H7 (cell line): ENCODE results near the gene MSH3. TPM values are rescaled to one million over a fixed set of nuclear protein-coding genes. Genes with fewer than 3 reads are reported as not detected.

ENCODE experiments used
- DNase-seq: peaks from one replicate; pipeline ENCODE4 v3.0.0; 2012
- H3K27me3 ChIP-seq: 2 replicates; pipeline ENCODE4 v1.6.0; 2011; ENCODE audit warnings: mild to moderate bottlenecking, low read length; ENCODE audit not compliant: control insufficient read depth, insufficient read depth
- H3K36me3 ChIP-seq: replicated peaks from 2 replicates; pipeline ENCODE4 v1.5.1; 2011; ENCODE audit warnings: low read length; ENCODE audit not compliant: control insufficient read depth, insufficient read depth
- H3K4me3 ChIP-seq: 2 replicates; pipeline ENCODE4 v1.5.1; 2011; ENCODE audit warnings: low read depth, mild to moderate bottlenecking, control low read depth, low read length, moderate library complexity; ENCODE audit not compliant: insufficient read depth
- total RNA-seq: library from RNA; depleted of rRNA; stranded (reverse); fragments of >200 nt; shearing (Covaris generic); gene quantifications from 2 replicates; pipeline ENCODE4 v1.2.3, GENCODE V29; 2014; rRNA removed

Gene MSH3
- total RNA-seq, 1 experiment from 2014 or later, result 10.1 TPM

DNA sequence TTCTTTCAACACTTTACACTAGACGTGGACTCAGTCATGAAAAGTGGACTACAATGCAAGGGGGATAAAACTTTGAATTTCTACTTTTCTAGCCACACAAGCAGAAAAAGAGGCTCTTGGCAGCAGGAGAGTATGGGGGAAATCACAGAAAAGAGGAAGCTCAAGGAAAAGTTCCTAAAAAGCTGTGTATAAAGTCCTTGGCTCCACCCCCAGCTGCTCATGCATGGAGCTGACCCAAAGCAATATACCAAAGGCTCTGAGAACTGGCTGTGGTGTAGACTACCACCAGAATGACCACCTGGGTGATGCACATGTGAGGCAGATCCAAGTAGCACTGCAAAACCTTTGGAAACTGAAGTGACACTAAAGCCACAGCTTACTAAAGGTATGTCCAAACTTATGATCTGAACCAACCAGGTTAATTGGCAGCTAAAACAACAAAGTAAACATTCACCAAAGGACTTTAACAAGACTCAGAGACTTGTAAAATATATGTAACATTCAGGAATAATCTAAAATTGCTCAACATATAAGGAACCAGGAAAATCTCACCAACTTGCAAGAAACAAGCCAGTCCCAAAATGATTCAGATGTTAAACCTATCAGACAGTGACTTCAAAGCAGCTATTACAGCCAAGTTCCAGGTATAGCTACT lies 250.2 kb downstream of the MSH3 start:
- DNase-seq, result no peak
- H3K27me3 ChIP-seq, result no peaks in the 10 kb centered on the region
- H3K36me3 ChIP-seq, result no peaks in the 10 kb centered on the region
- no peak overlapping the region for H3K4me3 ChIP-seq

DNA sequence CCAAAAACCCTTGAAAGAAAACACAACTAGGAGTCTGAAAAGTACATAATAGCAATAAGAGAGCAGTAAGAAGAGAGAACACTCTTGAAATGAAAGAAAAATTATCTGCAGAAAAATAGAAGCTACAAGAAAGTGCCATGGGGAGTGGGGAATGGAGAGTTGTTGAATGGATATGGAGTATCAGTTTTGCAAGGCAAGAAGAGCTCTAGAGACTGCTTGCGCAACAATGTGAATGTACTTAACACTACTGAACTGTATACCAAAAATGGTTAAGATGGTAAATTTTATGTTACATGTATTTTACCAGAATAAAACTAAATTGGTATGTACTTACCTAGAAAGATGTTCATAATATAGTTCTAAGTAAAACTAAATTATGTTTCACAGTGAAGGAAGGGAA lies 251.0 kb downstream of the MSH3 start:
- Histone ChIP-seq H3K36me3 (no peaks in the 10 kb centered on the region), H3K4me3 (no peak overlapping the region), H3K27me3 (no peaks in the 10 kb centered on the region)
- DNase-seq, result no peak

DNA sequence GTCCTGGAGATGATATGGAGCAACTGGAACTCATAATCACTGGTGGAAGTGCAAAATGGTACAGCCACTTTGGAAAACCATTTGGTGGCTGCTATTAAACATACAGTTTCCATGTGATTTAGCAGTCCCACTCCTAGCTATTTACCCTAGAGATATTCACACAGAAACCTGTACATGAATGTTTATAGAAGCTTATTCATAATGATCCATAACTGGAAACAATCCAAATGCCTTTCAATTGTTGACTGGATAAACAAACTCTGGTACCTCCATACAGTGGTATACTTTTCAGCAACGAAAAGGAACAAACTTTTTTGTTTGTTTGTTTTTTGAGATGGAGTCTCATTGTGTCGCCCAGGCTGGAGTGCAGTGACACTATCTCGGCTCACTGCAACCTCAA lies 258.0 kb downstream of the MSH3 start:
- Histone ChIP-seq H3K27me3 (no peaks in the 10 kb centered on the region), H3K36me3 (no peaks in the 10 kb centered on the region), H3K4me3 (no peak overlapping the region)
- no peak for DNase-seq

DNA sequence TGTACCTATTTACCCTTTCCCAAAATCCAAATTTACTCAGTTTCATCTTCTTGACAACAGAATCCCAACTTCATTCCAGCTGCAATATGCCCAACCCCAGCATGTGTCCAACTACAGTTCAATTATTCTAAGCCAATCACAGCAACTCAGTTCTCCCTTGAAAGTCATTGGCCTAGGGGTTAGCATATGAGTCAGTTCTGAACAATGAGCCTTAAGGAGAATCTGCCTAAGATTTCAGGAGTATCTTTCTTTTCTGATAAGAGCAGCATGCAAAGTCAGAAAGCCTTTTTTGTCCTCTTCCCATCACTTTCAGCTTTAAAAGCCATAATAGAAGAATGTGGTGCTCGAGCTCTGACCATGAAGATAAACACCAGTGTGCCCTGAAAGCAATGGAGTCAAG lies 261.3 kb downstream of the MSH3 start:
- no peak for DNase-seq
- Histone ChIP-seq H3K36me3 (no peaks in the 10 kb centered on the region), H3K4me3 (no peak overlapping the region), H3K27me3 (no peaks in the 10 kb centered on the region)

DNA sequence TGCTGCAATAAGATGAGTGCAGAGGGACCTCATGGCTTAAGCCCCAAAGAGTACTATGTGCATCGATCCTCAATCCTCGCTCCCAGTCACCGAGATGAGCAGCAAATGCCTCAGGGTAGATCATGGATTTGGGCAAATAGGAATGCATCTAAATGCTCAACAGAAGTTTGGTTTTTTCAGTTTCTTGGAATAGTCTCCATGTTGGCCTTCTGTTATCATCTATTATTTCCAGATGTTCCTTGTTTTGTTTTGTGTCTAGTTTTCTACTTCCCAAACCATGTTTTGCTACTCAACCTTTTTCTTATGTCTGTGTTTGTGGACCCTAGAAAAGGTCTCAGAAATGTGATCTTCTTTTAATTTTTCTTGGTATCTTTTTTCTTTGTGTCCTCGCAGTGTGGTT lies 262.2 kb downstream of the MSH3 start:
- no peaks in the 10 kb centered on the region for H3K36me3 ChIP-seq
- H3K4me3 ChIP-seq, result no peak overlapping the region
- DNase-seq, result no peak
- H3K27me3 ChIP-seq, result no peaks in the 10 kb centered on the region

DNA sequence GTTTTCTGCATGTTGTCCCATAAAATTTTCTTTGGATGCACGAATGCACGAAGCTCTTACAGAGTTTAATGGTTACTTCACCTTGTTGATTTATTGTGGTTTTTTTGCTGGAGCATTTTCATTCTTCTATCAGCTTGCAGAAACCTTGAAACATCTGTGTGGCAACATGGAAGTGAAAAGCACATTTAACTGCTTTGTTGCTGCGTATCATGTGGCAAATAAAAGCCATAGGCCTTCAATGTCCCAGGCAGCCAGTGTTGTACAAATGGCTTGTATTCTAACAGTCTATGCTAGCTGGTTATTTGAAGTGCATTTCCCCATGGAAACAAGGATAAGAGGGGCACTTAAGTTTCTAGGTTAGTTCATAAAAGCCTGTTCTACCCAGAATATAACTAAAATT lies 263.2 kb downstream of the MSH3 start:
- Histone ChIP-seq H3K27me3 (no peaks in the 10 kb centered on the region), H3K4me3 (no peak overlapping the region), H3K36me3 (no peaks in the 10 kb centered on the region)
- no peak for DNase-seq

DNA sequence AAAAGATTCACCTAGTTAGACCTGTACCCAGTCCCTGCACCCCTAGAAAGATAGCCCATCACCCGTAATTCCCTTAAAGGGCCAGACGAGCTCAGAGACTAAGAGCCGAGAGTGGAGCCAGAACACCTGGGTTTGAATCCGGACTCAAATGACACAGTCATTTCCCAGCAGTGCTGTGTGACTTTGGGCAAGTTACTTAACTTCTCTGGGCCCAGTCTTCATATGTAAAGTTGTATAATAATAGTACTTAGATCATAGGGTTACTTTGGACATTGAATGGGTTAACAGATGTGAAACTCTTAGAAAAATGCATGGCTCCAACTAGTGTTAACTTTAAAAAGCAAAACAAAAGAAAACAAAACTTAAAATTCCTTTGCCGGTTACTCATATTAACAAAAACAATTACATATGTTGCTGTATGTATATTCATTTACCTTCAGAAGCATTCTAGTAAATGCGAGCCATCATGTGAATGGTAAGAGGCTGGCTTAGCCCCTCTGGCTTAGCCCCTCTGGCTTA lies 265.3 kb downstream of the MSH3 start:
- DNase-seq, result no peak
- no peaks in the 10 kb centered on the region for H3K27me3 ChIP-seq
- H3K4me3 ChIP-seq, result no peak overlapping the region
- no peaks in the 10 kb centered on the region for H3K36me3 ChIP-seq

DNA sequence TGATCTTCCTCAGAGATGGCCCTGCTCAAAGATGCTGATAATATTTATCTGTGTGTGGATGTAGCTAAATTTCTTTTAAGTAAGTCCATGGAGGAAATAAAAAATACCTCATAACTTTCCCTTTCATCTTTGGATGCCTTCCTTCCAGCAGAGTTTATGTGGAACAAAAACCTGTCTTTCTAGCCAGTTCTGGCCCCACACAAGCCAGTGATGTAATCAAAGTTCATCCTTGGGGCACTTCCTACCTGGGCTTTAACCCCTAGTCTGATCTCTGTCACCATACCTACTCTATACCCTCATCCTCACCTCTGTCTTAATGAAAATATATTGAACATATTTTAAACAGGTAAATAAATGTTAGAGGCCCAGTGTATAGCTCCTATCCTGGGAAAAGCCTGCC lies 265.9 kb downstream of the MSH3 start:
- H3K4me3 ChIP-seq, result no peak overlapping the region
- DNase-seq, result no peak
- no peaks in the 10 kb centered on the region for H3K36me3 ChIP-seq
- H3K27me3 ChIP-seq, result no peaks in the 10 kb centered on the region

DNA sequence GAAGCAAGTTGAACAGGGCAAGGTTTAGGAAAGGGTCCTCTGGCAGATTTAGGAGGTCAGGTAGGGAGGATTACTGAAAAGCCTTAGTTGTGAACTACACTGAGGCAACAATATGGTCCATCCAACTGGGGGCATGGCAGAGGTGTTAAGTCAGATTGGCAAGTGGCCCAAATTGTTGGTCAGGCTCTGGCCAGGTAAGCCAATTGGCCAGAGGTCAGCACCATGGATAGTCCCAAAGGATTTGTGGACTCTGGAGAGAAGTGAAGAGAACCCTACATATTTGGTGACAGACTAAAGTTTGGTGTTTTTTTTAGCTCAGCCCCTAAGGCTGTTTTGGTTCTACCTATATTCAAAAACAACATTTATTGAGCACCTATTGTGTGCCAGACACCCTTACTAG lies 266.6 kb downstream of the MSH3 start:
- no peaks in the 10 kb centered on the region for H3K36me3 ChIP-seq
- no peaks in the 10 kb centered on the region for H3K27me3 ChIP-seq
- no peak for DNase-seq
- H3K4me3 ChIP-seq, result no peak overlapping the region

DNA sequence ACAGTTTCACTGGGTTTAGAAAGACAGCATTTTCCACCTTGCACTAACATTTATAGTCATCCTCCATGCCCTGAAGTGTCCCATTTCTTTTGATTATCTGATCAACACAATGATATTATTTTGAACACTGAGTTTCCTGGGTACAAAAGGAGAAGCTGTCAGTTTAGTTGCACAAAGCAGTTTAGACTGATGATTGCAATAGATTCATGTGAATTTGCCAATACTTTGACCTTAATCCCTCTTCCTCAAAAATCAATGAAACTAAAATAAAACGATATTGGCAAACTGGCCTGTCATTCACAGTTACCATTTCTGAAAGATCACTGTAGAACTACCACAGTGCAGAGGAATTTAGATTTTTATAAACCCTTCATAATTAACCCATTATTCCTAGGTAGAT lies 271.5 kb downstream of the MSH3 start:
- no peaks in the 10 kb centered on the region for H3K27me3 ChIP-seq
- no peak overlapping the region for H3K4me3 ChIP-seq
- H3K36me3 ChIP-seq, result no peaks in the 10 kb centered on the region
- DNase-seq, result no peak

Other genes with a start within 250 kb of the MSH3 start
- 11.7 and 17.8 TPM in 2 replicates for gene ZFYVE16, start 246.6 kb upstream of the MSH3 start, total RNA-seq
- not detected in 2 replicates for gene FAM151B, start 166.6 kb upstream of the MSH3 start, total RNA-seq
- gene ANKRD34B, start 84.4 kb upstream of the MSH3 start, total RNA-seq, result 0.03 TPM in 1 of 2 replicates, not detected in the other
- 63.1 and 67.6 TPM in 2 replicates for gene DHFR, start 331 bp downstream of the MSH3 start, total RNA-seq